Measurements from ENCODE around the gene TBC1D3B.

Gene TBC1D3B

GRCh38 chr17:36130346-36130745, 46.1 kb downstream of the TBC1D3B start:
- Histone ChIP-seq H3K36me3 (replicated peaks; ENCODE audit: insufficient read depth, low read length) (no peaks in the 10 kb centered on the region), H3K4me3 (ENCODE audit: low read length) (no peak overlapping the region), H2AFZ (ENCODE audit: low read length) (no peak overlapping the region), H4K20me1 (ENCODE audit: insufficient read depth, low read length) (no peaks in the 10 kb centered on the region), H3K27me3 (replicated peaks; ENCODE audit: insufficient read depth, low read length) (no peaks in the 10 kb centered on the region), H3K79me2 (ENCODE audit: low read length) (no peaks in the 10 kb centered on the region), H3K4me1 (ENCODE audit: low read length) (peaks cover 22% of the 10 kb centered on the region), H3K9me2 (replicated peaks; ENCODE audit: insufficient read depth, low read length) (no peaks in the 10 kb centered on the region), H3F3A (ENCODE audit: insufficient read depth, low read length) (no peaks in the 10 kb centered on the region), H3K9ac (ENCODE audit: low read length) (no peak overlapping the region), H3K4me2 (ENCODE audit: low read depth, low read length) (no peak overlapping the region), H3K27ac (ENCODE audit: low read length) (no peak overlapping the region), H3K9me3 (replicated peaks; ENCODE audit: insufficient read depth, low read length) (no peaks in the 10 kb centered on the region)
- DNase-seq = no peak
- TF ChIP-seq CTCF (IDR thresholded peaks at IDR 0.05; ENCODE audit: low read length) = no peak

GRCh38 chr17:36129616-36130015, 46.8 kb downstream of the TBC1D3B start:
- H2AFZ ChIP-seq (ENCODE audit: low read length) = no peak overlapping the region
- H4K20me1 ChIP-seq (ENCODE audit: insufficient read depth, low read length) = no peaks in the 10 kb centered on the region
- no peak overlapping the region for H3K4me3 ChIP-seq (ENCODE audit: low read length)
- H3K36me3 ChIP-seq (replicated peaks; ENCODE audit: insufficient read depth, low read length) = no peaks in the 10 kb centered on the region
- H3K27me3 ChIP-seq (replicated peaks; ENCODE audit: insufficient read depth, low read length) = no peaks in the 10 kb centered on the region
- H3K9me3 ChIP-seq (replicated peaks; ENCODE audit: insufficient read depth, low read length) = no peaks in the 10 kb centered on the region
- peaks cover 22% of the 10 kb centered on the region for H3K4me1 ChIP-seq (ENCODE audit: low read length)
- H3K4me2 ChIP-seq (ENCODE audit: low read depth, low read length) = no peak overlapping the region
- no peak overlapping the region for H3K9ac ChIP-seq (ENCODE audit: low read length)
- TF ChIP-seq CTCF (IDR thresholded peaks at IDR 0.05; ENCODE audit: low read length) (no peak), EZH2 (optimal IDR thresholded peaks at IDR 0.05; ENCODE audit: low read depth, low read length) (no peak), EZH2phosphoT487 (IDR thresholded peaks at IDR 0.05; ENCODE audit: low read length) (no peak)
- H3F3A ChIP-seq (ENCODE audit: insufficient read depth, low read length) = no peaks in the 10 kb centered on the region
- H3K9me2 ChIP-seq (replicated peaks; ENCODE audit: insufficient read depth, low read length) = no peaks in the 10 kb centered on the region
- no peak for DNase-seq
- no peak overlapping the region for H3K27ac ChIP-seq (ENCODE audit: low read length)
- H3K79me2 ChIP-seq (ENCODE audit: low read length) = no peaks in the 10 kb centered on the region

GRCh38 chr17:36128411-36128978, 47.9 kb downstream of the TBC1D3B start:
- Histone ChIP-seq H3K9me2 (replicated peaks; ENCODE audit: insufficient read depth, low read length) (no peaks in the 10 kb centered on the region), H3K27me3 (replicated peaks; ENCODE audit: insufficient read depth, low read length) (no peaks in the 10 kb centered on the region), H3K9me3 (replicated peaks; ENCODE audit: insufficient read depth, low read length) (no peaks in the 10 kb centered on the region), H2AFZ (ENCODE audit: low read length) (no peak overlapping the region), H3F3A (ENCODE audit: insufficient read depth, low read length) (no peaks in the 10 kb centered on the region), H3K9ac (ENCODE audit: low read length) (no peak overlapping the region), H3K36me3 (replicated peaks; ENCODE audit: insufficient read depth, low read length) (no peaks in the 10 kb centered on the region), H3K27ac (ENCODE audit: low read length) (no peak overlapping the region), H3K4me3 (ENCODE audit: low read length) (no peak overlapping the region), H3K4me2 (ENCODE audit: low read depth, low read length) (no peak overlapping the region), H3K4me1 (ENCODE audit: low read length) (peaks cover 22% of the 10 kb centered on the region), H4K20me1 (ENCODE audit: insufficient read depth, low read length) (no peaks in the 10 kb centered on the region), H3K79me2 (ENCODE audit: low read length) (no peaks in the 10 kb centered on the region)
- TF ChIP-seq EZH2phosphoT487 (IDR thresholded peaks at IDR 0.05; ENCODE audit: low read length) (no peak), EZH2 (optimal IDR thresholded peaks at IDR 0.05; ENCODE audit: low read depth, low read length) (no peak), CTCF (IDR thresholded peaks at IDR 0.05; ENCODE audit: low read length) (no peak)
- DNase-seq = no peak
